HepG2 (cell line): ENCODE results near the gene DACT2. TPM values are rescaled to one million over a fixed set of nuclear protein-coding genes. Genes with fewer than 3 reads are reported as not detected.

Experiments used
- ATAC-seq: fragments of 200-7000 bp; cut with Tn5 transposase; 3 replicates; pipeline ENCODE4 v1.9.1; 2020; ENCODE audit warnings: mild to moderate bottlenecking, moderate library complexity
- BruUV-seq: library from RNA; stranded (reverse); fragments of 400-500 nt; replicated peaks from 2 replicates; lab custom pipeline; 2021; lab: Mats Ljungman, UMichigan
- CTCF ChIA-PET: fragments of 300-600 bp; formaldehyde crosslinking; extraction: SDS; loops from one replicate; lab custom pipeline; 2021; ENCODE audit warnings: low total read pairs, inconsistent platforms, low intra/inter-chr PET ratio; lab: Yijun Ruan, JAX
- POLR2A ChIA-PET: fragments of 350-600 bp; sonication (Branson Sonifier 250); formaldehyde crosslinking; loops from one replicate; lab custom pipeline; 2020; ENCODE audit warnings: antibody characterized with exemption, inconsistent platforms; lab: Yijun Ruan, JAX
- DNase-seq: peaks from one replicate; pipeline ENCODE4 v3.0.0-alpha.2; 2015; ENCODE audit warnings: low spot score
- FAIRE-seq: peaks from 3 replicates; lab custom pipeline; 2011; peaks lifted over from hg19 to GRCh38; lab: Jason Lieb, UNC
- H2AFZ ChIP-seq: one replicate; pipeline ENCODE4 v1.6.1; 2011; ENCODE audit warnings: low read length, inconsistent platforms
- H3K27ac ChIP-seq: fragments of 300-600 bp; 3 replicates; pipeline ENCODE4 v1.8.0; 2011; ENCODE audit warnings: mixed run types, mild to moderate bottlenecking, mixed read lengths, low read length, inconsistent platforms; ENCODE audit not compliant: insufficient read depth; ENCODE audit errors: extremely low read length
- H3K27me3 ChIP-seq, 2 experiments: fragments of 200-600 bp in 1 of 2; 2 replicates in 1 of 2; 3 replicates in 1 of 2; pipeline versions ENCODE4 v1.6.0 to v1.8.0; 2011; ENCODE audit warnings: low read length in 2 of 2, mild to moderate bottlenecking in 2 of 2, moderate library complexity in 2 of 2, inconsistent platforms in 1 of 2; ENCODE audit not compliant: insufficient read depth in 2 of 2, control insufficient read depth in 1 of 2
- H3K36me3 ChIP-seq, 2 experiments: fragments of 200-600 bp in 1 of 2; replicated peaks in 1 of 2; 2 replicates in 1 of 2; 3 replicates in 1 of 2; pipeline versions ENCODE4 v1.5.1 to v1.8.0; 2011; ENCODE audit warnings: low read length in 2 of 2, inconsistent platforms in 1 of 2; ENCODE audit not compliant: insufficient read depth in 2 of 2, control insufficient read depth in 1 of 2
- H3K4me1 ChIP-seq: 2 replicates; pipeline ENCODE4 v1.5.1; 2012; ENCODE audit warnings: low read length, inconsistent platforms; ENCODE audit not compliant: insufficient read depth
- H3K4me2 ChIP-seq: 2 replicates; pipeline ENCODE4 v1.6.0; 2011; ENCODE audit warnings: low read depth, low read length, inconsistent platforms
- H3K4me3 ChIP-seq, 3 experiments: fragments of 200-600 bp in 1 of 3; sonication (generic), shearing (Covaris generic) in 1 of 3; replicated peaks in 1 of 3; 2 replicates each; pipeline ENCODE4 v1.5.1; 2011 to 2016; ENCODE audit warnings: low read length in 3 of 3, inconsistent platforms in 2 of 3, low read depth in 2 of 3, mild to moderate bottlenecking in 2 of 3, control low read depth in 1 of 3, mixed read lengths in 1 of 3; ENCODE audit not compliant: insufficient read depth in 1 of 3
- H3K79me2 ChIP-seq: one replicate; pipeline ENCODE4 v1.6.1; 2011; ENCODE audit warnings: low read length, inconsistent platforms; ENCODE audit not compliant: insufficient read depth
- H3K9ac ChIP-seq: 2 replicates; pipeline ENCODE4 v1.6.0; 2011; ENCODE audit warnings: mild to moderate bottlenecking, low read depth, low read length, inconsistent platforms; ENCODE audit not compliant: insufficient read depth
- H3K9me3 ChIP-seq: 2 replicates; pipeline ENCODE4 v1.5.1; 2012; ENCODE audit warnings: mild to moderate bottlenecking, low read length
- H4K20me1 ChIP-seq: 2 replicates; pipeline ENCODE4 v1.6.0; 2011; ENCODE audit warnings: inconsistent platforms, mild to moderate bottlenecking, low read length, moderate library complexity; ENCODE audit not compliant: insufficient read depth
- CCDC6 ChIP-seq: sonication (generic); formaldehyde crosslinking; IDR thresholded peaks from 2 replicates; pipeline ENCODE4 v1.8.1; 2022; ENCODE audit warnings: mild to moderate bottlenecking, missing genetic modification reagents, moderate library complexity
- EED ChIP-seq: sonication (generic); formaldehyde crosslinking; IDR thresholded peaks from 2 replicates; pipeline ENCODE4 v1.5.0; 2020; ENCODE audit warnings: mild to moderate bottlenecking, missing genetic modification reagents
- ISX ChIP-seq: sonication (generic); formaldehyde crosslinking; conservative IDR thresholded peaks from 2 replicates; pipeline ENCODE4 v1.5.0; 2020; ENCODE audit warnings: missing genetic modification reagents
- MYNN ChIP-seq: sonication (generic); formaldehyde crosslinking; IDR thresholded peaks from 2 replicates; pipeline ENCODE4 v1.4.0; 2020; ENCODE audit warnings: mild to moderate bottlenecking, low read depth, missing genetic modification reagents
- NBN ChIP-seq: fragments of 450-650 bp; conservative IDR thresholded peaks from 2 replicates; pipeline ENCODE4 v1.6.1; 2017
- ZNF207 ChIP-seq: fragments of 450-650 bp; IDR thresholded peaks from 2 replicates; pipeline ENCODE4 v1.6.1; 2016; ENCODE audit warnings: antibody characterized with exemption, borderline replicate concordance
- ZNF563 ChIP-seq: sonication (generic); formaldehyde crosslinking; IDR thresholded peaks from 2 replicates; pipeline ENCODE4 v1.8.0; 2022; ENCODE audit warnings: mild to moderate bottlenecking, moderate library complexity, missing genetic modification reagents
- WGBS: methylation state at CpG from one replicate; pipeline ENCODE4 v1.1.6; 2017; ENCODE audit warnings: low lambda C conversion rate; 5-methylcytosine and 5-hydroxymethylcytosine counted together
- in situ Hi-C: cut with HindIII; loops from 2 replicates; pipeline ENCODE4 v1.10.0; 2017; ENCODE audit warnings: low pct_unique_long_range_greater_than_20kb; ENCODE audit not compliant: extremely low pct_ligation_motif_present
- intact Hi-C: fragments of 100-400 bp; cut with micrococcal nuclease; formaldehyde crosslinking; loops from one replicate; pipeline ENCODE4 v1.10.0; 2022; ENCODE audit not compliant: unreplicated experiment
- polyA plus RNA-seq, 8 experiments: library from polyadenylated mRNA; depleted of rRNA in 3 of 8; stranded (reverse) in 7 of 8; unstranded in 1 of 8; fragments of >200 nt; fragmentation: Illumina TruSeq in 4 of 8; extraction: Trizol in 4 of 8; gene quantifications; 2 replicates each; pipeline versions ENCODE4 v1.2.1 to v1.2.3, GENCODE V29; 2011 to 2016; ENCODE audit warnings: low read depth in 4 of 8, missing spikeins in 1 of 8, mixed read lengths in 1 of 8; ENCODE audit not compliant: insufficient read depth in 1 of 8
- total RNA-seq, 5 experiments: library from RNA; depleted of rRNA; stranded (reverse); fragments of >200 nt; fragmentation: Illumina TruSeq; extraction: Trizol; gene quantifications; 2 replicates each; pipeline ENCODE4 v1.2.3, GENCODE V29; 2016; ENCODE audit warnings: low read depth in 1 of 5
- TF ChIP-seq, protein P1 (sequence below): sonication (generic); formaldehyde crosslinking; IDR thresholded peaks from 2 replicates; pipeline ENCODE4 v1.9.0; 2021; ENCODE audit warnings: mild to moderate bottlenecking, missing genetic modification reagents

DACT2 gene
- total and polyA plus RNA-seq, 2 of the 13 experiments (the other 11 are each of a cell fraction or from before 2014, with no cell fraction given): 0.15 TPM; not detected in 1

DNA sequence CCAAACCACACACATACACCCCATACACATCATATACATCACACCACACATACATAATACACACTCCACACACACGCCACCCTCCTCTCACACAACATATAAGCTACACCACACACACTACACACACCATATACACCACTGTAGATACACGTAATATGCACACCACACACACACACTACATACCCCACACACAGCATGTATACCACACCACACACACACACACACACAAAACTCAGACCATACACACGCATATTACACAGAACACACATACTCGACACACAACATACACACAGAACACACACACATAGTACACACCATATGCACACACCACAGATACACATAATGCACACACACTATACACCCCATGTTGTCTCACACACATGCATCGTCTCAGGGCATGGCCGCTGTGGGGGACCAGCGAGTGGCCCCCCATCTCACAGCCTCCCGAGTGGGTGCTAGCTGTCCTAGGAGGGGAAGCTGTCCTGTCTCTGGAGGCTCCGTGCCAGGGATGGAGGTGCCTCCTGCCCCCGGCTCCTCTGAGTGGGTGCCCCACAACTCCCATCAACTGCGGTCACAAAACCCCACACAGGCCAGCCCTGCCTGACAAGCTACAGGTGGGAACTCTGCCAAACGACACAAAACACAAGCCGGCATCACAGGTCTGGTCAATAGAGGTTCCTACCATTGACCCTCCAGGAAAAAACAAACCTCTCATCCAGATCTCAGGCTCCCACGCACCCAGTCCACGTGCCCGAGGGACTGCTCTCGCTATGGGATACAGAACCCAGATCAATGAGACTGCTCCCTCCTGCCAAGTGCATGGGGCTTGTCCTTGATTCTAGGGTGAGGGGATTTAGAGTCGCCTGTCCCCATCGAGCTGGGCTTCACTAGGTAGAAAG is 49.1 kb downstream of the DACT2 start:
- H3K27me3 ChIP-seq: no peaks in the 10 kb centered on the region; a peak in 1 of 5 replicates
- H3K36me3 ChIP-seq: no peaks in the 10 kb centered on the region
- H3K79me2 ChIP-seq: no peaks in the 10 kb centered on the region
- FAIRE-seq (peak; percentile 47), ATAC-seq (no peak), DNase-seq (no peak)
- no peaks in the 10 kb centered on the region for H4K20me1 ChIP-seq
- in situ Hi-C loops (loop anchor here (5.0 kb wide), 1 partner anchor 52 kb away; no protein-coding TSS in a partner anchor), intact Hi-C loops (no loop called here)
- BruUV-seq: no TSS peak
- H3K4me3 ChIP-seq: no peak overlapping the region
- ChIA-PET CTCF (no interaction called here), POLR2A (no interaction called here)
- H2AFZ ChIP-seq: no peak overlapping the region
- H3K4me1 ChIP-seq: peaks cover 67% of the 10 kb centered on the region
- H3K27ac ChIP-seq: no peak overlapping the region
- no peaks in the 10 kb centered on the region for H3K9me3 ChIP-seq
- H3K9ac ChIP-seq: no peak overlapping the region
- 87% methylated on average over 19 of the region's 19 CpGs for WGBS
- H3K4me2 ChIP-seq: no peak overlapping the region
- TF ChIP-seq MYNN (CRISPR knock-in tag): no peak
- TF ChIP-seq NBN: 0 out of 2 replicates have a peak, but pooled peaks have one; percentile 17
- no peak for TF ChIP-seq ISX (CRISPR knock-in tag)
- TF ChIP-seq CCDC6 (CRISPR knock-in tag): no peak
- TF ChIP-seq ZNF207: 0 out of 2 replicates have a peak, but pooled peaks have one; percentile 76
- no peak for TF ChIP-seq EED (CRISPR knock-in tag)
- no peak for TF ChIP-seq ZNF563 (CRISPR knock-in tag)
- TF ChIP-seq, protein P1, sequence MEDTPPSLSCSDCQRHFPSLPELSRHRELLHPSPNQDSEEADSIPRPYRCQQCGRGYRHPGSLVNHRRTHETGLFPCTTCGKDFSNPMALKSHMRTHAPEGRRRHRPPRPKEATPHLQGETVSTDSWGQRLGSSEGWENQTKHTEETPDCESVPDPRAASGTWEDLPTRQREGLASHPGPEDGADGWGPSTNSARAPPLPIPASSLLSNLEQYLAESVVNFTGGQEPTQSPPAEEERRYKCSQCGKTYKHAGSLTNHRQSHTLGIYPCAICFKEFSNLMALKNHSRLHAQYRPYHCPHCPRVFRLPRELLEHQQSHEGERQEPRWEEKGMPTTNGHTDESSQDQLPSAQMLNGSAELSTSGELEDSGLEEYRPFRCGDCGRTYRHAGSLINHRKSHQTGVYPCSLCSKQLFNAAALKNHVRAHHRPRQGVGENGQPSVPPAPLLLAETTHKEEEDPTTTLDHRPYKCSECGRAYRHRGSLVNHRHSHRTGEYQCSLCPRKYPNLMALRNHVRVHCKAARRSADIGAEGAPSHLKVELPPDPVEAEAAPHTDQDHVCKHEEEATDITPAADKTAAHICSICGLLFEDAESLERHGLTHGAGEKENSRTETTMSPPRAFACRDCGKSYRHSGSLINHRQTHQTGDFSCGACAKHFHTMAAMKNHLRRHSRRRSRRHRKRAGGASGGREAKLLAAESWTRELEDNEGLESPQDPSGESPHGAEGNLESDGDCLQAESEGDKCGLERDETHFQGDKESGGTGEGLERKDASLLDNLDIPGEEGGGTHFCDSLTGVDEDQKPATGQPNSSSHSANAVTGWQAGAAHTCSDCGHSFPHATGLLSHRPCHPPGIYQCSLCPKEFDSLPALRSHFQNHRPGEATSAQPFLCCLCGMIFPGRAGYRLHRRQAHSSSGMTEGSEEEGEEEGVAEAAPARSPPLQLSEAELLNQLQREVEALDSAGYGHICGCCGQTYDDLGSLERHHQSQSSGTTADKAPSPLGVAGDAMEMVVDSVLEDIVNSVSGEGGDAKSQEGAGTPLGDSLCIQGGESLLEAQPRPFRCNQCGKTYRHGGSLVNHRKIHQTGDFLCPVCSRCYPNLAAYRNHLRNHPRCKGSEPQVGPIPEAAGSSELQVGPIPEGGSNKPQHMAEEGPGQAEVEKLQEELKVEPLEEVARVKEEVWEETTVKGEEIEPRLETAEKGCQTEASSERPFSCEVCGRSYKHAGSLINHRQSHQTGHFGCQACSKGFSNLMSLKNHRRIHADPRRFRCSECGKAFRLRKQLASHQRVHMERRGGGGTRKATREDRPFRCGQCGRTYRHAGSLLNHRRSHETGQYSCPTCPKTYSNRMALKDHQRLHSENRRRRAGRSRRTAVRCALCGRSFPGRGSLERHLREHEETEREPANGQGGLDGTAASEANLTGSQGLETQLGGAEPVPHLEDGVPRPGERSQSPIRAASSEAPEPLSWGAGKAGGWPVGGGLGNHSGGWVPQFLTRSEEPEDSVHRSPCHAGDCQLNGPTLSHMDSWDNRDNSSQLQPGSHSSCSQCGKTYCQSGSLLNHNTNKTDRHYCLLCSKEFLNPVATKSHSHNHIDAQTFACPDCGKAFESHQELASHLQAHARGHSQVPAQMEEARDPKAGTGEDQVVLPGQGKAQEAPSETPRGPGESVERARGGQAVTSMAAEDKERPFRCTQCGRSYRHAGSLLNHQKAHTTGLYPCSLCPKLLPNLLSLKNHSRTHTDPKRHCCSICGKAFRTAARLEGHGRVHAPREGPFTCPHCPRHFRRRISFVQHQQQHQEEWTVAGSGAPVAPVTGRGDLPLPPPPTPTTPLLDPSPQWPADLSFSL: peak; percentile 72
